K562 (cell line): Measurements from ENCODE around the gene ENKUR. TPM values are rescaled to one million over a fixed set of nuclear protein-coding genes. Genes with fewer than 3 reads are reported as not detected.

Experiments used
- ADNP ChIP-seq: fragments of 200-800 bp; sonication (Bioruptor generic); IDR thresholded peaks from 2 replicates; pipeline ENCODE4 v1.6.1; 2016; ENCODE audit warnings: missing genetic modification characterization, missing compliant biosample characterization
- CCAR2 ChIP-seq: fragments of 200-400 bp; formaldehyde crosslinking; IDR thresholded peaks from 2 replicates; pipeline ENCODE4 v1.6.1; 2017; ENCODE audit warnings: mild to moderate bottlenecking, low read depth, low read length
- DDX20 ChIP-seq: fragments of 450-650 bp; IDR thresholded peaks from 2 replicates; pipeline ENCODE4 v1.6.1; 2016; ENCODE audit warnings: missing genetic modification characterization, low read depth, mild to moderate bottlenecking, missing compliant biosample characterization, moderate library complexity
- EHMT2 ChIP-seq: fragments of 450-650 bp; IDR thresholded peaks from 2 replicates; pipeline ENCODE4 v1.6.1; 2018; ENCODE audit warnings: antibody characterized with exemption
- EWSR1 ChIP-seq: fragments of 450-650 bp; IDR thresholded peaks from 2 replicates; pipeline ENCODE4 v1.6.1; 2018; ENCODE audit warnings: borderline replicate concordance, mild to moderate bottlenecking, low read depth, moderate library complexity; ENCODE audit not compliant: partially characterized antibody
- HCFC1 ChIP-seq: IDR thresholded peaks from 2 replicates; pipeline ENCODE4 v1.6.1; 2012; ENCODE audit warnings: low read depth, low read length, improper control_type of control experiment
- MAFF ChIP-seq: IDR thresholded peaks from 2 replicates; pipeline ENCODE4 v1.6.1; 2012; ENCODE audit warnings: low read length, improper control_type of control experiment
- MCM2 ChIP-seq: fragments of 450-650 bp; IDR thresholded peaks from 2 replicates; pipeline ENCODE4 v1.6.1; 2017; ENCODE audit warnings: low read depth, mild to moderate bottlenecking
- MECOM ChIP-seq: fragments of 250-450 bp; sonication (Bioruptor Pico); IDR thresholded peaks from 2 replicates; pipeline ENCODE4 v1.8.0; 2022; ENCODE audit warnings: inconsistent platforms
- PHF20 ChIP-seq: fragments of 450-650 bp; IDR thresholded peaks from 2 replicates; pipeline ENCODE4 v1.6.1; 2018; ENCODE audit not compliant: partially characterized antibody
- RFX7 ChIP-seq: fragments of 250-450 bp; sonication (Bioruptor Pico); IDR thresholded peaks from 2 replicates; pipeline ENCODE4 v1.5.1; 2021; ENCODE audit warnings: mild to moderate bottlenecking
- RUNX1 ChIP-seq: sonication (generic); IDR thresholded peaks from 2 replicates; pipeline ENCODE4 v1.6.1; 2016; ENCODE audit warnings: antibody characterized with exemption, low read depth
- XRCC5 ChIP-seq: fragments of 200-400 bp; formaldehyde crosslinking; IDR thresholded peaks from 2 replicates; pipeline ENCODE4 v1.6.1; 2017; ENCODE audit warnings: low read depth, mild to moderate bottlenecking, low read length
- ZKSCAN3 ChIP-seq: fragments of 250-450 bp; sonication (Bioruptor Pico); IDR thresholded peaks from 2 replicates; pipeline ENCODE4 v1.4.0; 2020
- polyA plus RNA-seq, 8 experiments: library from polyadenylated mRNA; depleted of rRNA in 4 of 8; stranded (reverse) in 5 of 8; unstranded in 3 of 8; fragments of >200 nt; fragmentation: Nextera tagmentation in 2 of 8; fragmentation: Illumina TruSeq in 1 of 8; extraction: Ambion mirVana in 2 of 8; extraction: Trizol in 1 of 8; gene quantifications; 2 replicates each; pipeline versions ENCODE4 v1.2.1 to v1.2.3, GENCODE V29; 2011 to 2014; ENCODE audit warnings: inconsistent platforms in 1 of 8, missing spikeins in 1 of 8
- total RNA-seq, 7 experiments: library from RNA; depleted of rRNA in 6 of 7; stranded (reverse); fragments of >200 nt in 6 of 7; fragmentation: Illumina TruSeq in 2 of 7; extraction: Trizol in 2 of 7; gene quantifications; 2 replicates each; pipeline versions ENCODE4 v1.2.1 to v1.2.3, GENCODE V29; 2011 to 2021; ENCODE audit warnings: low replicate concordance in 1 of 7
- TF ChIP-seq, protein P1 (sequence below): fragments of 250-450 bp; sonication (Bioruptor Pico); IDR thresholded peaks from 2 replicates; pipeline ENCODE4 v1.4.0; 2020
- TF ChIP-seq, protein P2 (sequence below): fragments of 450-650 bp; formaldehyde crosslinking; IDR thresholded peaks from 2 replicates; pipeline ENCODE4 v1.4.0; 2022; ENCODE audit warnings: mild to moderate bottlenecking, moderate library complexity
- TF ChIP-seq, protein P3 (sequence below): sonication (generic); IDR thresholded peaks from 2 replicates; pipeline ENCODE4 v1.6.1; 2016
- TF ChIP-seq, protein P4 (sequence below), 2 experiments: fragments of 450-650 bp; conservative IDR thresholded peaks; 2 replicates each; pipeline ENCODE4 v1.6.1; 2017; ENCODE audit warnings: mild to moderate bottlenecking in 2 of 2, moderate library complexity in 2 of 2
- TF ChIP-seq, protein P5 (sequence below): fragments of 250-450 bp; sonication (Bioruptor Pico); IDR thresholded peaks from 2 replicates; pipeline ENCODE4 v1.6.1; 2021; ENCODE audit warnings: mild to moderate bottlenecking

ENKUR gene
- total and polyA plus RNA-seq, 9 of the 15 experiments (the other 6 are each of a cell fraction or from before 2014, with no cell fraction given), result 0.06 to 0.46 (median 0.20) TPM

DNA sequence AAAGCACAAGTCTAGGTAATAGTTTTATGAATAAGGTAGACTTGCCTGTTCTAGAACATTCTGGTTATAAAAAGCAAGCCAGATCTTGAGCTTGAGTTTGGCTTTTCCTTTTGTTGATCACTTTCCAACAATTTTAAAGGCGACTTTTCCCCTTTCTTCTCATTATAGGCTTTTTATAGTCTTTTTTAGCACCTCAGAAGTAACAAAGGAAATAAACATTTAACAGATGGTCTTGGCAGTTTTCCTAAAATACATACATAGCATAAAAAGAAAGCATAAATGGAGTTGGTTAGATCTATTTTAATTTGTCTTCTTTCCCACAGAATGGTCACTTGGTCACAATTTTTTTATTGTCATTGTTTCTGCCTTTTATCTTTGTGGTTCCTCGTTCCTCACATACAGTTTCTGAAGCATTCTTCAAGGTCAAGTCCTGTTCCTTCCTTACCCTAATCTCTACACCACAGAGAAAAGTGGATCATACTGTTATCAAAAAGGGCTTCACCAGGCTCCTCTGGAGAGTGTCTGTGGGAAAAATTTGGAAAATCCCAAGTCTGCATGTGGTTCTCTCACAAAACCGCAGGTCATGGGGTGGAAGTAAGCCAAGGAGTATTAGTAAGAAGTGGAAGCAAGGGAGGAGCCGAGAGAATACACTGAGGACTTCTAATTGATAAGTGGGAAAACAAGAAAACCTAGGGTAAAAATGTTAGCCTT lies 31.8 kb upstream of the ENKUR start (continued):
- TF ChIP-seq, protein P1, sequence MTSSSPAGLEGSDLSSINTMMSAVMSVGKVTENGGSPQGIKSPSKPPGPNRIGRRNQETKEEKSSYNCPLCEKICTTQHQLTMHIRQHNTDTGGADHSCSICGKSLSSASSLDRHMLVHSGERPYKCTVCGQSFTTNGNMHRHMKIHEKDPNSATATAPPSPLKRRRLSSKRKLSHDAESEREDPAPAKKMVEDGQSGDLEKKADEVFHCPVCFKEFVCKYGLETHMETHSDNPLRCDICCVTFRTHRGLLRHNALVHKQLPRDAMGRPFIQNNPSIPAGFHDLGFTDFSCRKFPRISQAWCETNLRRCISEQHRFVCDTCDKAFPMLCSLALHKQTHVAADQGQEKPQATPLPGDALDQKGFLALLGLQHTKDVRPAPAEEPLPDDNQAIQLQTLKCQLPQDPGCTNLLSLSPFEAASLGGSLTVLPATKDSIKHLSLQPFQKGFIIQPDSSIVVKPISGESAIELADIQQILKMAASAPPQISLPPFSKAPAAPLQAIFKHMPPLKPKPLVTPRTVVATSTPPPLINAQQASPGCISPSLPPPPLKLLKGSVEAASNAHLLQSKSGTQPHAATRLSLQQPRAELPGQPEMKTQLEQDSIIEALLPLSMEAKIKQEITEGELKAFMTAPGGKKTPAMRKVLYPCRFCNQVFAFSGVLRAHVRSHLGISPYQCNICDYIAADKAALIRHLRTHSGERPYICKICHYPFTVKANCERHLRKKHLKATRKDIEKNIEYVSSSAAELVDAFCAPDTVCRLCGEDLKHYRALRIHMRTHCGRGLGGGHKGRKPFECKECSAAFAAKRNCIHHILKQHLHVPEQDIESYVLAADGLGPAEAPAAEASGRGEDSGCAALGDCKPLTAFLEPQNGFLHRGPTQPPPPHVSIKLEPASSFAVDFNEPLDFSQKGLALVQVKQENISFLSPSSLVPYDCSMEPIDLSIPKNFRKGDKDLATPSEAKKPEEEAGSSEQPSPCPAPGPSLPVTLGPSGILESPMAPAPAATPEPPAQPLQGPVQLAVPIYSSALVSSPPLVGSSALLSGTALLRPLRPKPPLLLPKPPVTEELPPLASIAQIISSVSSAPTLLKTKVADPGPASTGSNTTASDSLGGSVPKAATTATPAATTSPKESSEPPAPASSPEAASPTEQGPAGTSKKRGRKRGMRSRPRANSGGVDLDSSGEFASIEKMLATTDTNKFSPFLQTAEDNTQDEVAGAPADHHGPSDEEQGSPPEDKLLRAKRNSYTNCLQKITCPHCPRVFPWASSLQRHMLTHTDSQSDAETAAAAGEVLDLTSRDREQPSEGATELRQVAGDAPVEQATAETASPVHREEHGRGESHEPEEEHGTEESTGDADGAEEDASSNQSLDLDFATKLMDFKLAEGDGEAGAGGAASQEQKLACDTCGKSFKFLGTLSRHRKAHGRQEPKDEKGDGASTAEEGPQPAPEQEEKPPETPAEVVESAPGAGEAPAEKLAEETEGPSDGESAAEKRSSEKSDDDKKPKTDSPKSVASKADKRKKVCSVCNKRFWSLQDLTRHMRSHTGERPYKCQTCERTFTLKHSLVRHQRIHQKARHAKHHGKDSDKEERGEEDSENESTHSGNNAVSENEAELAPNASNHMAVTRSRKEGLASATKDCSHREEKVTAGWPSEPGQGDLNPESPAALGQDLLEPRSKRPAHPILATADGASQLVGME (CRISPR knock-in tag), result no peak
- TF ChIP-seq ADNP (tag) (peak; percentile 53; the same call in 1 of the 2 replicates), EWSR1 (no peak), CCAR2 (no peak), RFX7 (CRISPR knock-in tag) (no peak), PHF20 (no peak), MAFF (0 out of 2 replicates have a peak, but pooled peaks have one; percentile 7), EHMT2 (no peak), MECOM (CRISPR knock-in tag) (no peak), DDX20 (tag) (no peak), XRCC5 (no peak), ZKSCAN3 (CRISPR knock-in tag) (no peak), HCFC1 (no peak), RUNX1 (no peak), MCM2 (no peak)
- TF ChIP-seq, protein P2, sequence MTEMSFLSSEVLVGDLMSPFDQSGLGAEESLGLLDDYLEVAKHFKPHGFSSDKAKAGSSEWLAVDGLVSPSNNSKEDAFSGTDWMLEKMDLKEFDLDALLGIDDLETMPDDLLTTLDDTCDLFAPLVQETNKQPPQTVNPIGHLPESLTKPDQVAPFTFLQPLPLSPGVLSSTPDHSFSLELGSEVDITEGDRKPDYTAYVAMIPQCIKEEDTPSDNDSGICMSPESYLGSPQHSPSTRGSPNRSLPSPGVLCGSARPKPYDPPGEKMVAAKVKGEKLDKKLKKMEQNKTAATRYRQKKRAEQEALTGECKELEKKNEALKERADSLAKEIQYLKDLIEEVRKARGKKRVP (CRISPR knock-in tag), result no peak
- TF ChIP-seq, protein P3, sequence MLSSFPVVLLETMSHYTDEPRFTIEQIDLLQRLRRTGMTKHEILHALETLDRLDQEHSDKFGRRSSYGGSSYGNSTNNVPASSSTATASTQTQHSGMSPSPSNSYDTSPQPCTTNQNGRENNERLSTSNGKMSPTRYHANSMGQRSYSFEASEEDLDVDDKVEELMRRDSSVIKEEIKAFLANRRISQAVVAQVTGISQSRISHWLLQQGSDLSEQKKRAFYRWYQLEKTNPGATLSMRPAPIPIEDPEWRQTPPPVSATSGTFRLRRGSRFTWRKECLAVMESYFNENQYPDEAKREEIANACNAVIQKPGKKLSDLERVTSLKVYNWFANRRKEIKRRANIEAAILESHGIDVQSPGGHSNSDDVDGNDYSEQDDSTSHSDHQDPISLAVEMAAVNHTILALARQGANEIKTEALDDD, result no peak
- TF ChIP-seq, protein P4, sequence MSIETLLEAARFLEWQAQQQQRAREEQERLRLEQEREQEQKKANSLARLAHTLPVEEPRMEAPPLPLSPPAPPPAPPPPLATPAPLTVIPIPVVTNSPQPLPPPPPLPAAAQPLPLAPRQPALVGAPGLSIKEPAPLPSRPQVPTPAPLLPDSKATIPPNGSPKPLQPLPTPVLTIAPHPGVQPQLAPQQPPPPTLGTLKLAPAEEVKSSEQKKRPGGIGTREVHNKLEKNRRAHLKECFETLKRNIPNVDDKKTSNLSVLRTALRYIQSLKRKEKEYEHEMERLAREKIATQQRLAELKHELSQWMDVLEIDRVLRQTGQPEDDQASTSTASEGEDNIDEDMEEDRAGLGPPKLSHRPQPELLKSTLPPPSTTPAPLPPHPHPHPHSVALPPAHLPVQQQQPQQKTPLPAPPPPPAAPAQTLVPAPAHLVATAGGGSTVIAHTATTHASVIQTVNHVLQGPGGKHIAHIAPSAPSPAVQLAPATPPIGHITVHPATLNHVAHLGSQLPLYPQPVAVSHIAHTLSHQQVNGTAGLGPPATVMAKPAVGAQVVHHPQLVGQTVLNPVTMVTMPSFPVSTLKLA (conservative IDR thresholded peaks at IDR 0.05), result 0 out of 4 replicates have a peak, but pooled peaks have one; percentile 15 to 35
- TF ChIP-seq, protein P5, sequence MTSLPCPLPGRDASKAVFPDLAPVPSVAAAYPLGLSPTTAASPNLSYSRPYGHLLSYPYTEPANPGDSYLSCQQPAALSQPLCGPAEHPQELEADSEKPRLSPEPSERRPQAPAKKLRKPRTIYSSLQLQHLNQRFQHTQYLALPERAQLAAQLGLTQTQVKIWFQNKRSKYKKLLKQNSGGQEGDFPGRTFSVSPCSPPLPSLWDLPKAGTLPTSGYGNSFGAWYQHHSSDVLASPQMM (CRISPR knock-in tag), result no peak
